H1 (cell line): ENCODE measurements around the gene LY6G6C. TPM values are rescaled to one million over a fixed set of nuclear protein-coding genes. Genes with fewer than 3 reads are reported as not detected.

Source experiments
- CTCF ChIA-PET: fragments of 300-600 bp; sonication (Branson Sonifier 250); formaldehyde crosslinking; loops from one replicate; lab custom pipeline; 2021; ENCODE audit not compliant: partially characterized antibody; lab: Charles Lee
- POLR2A ChIA-PET: fragments of 300-600 bp; sonication (Branson Sonifier 250); formaldehyde crosslinking; loops from one replicate; lab custom pipeline; 2021; ENCODE audit warnings: inconsistent platforms; ENCODE audit not compliant: partially characterized antibody; lab: Charles Lee
- DNase-seq, 2 experiments: peaks; one replicate each; pipeline versions ENCODE4 v3.0.0 to v3.0.0-alpha.2; 2010 to 2022; ENCODE audit warnings: low spot score in 2 of 2, low read depth in 1 of 2, mixed read lengths in 1 of 2
- FAIRE-seq: peaks from 2 replicates; lab custom pipeline; 2011; peaks lifted over from hg19 to GRCh38; lab: Jason Lieb, UNC
- H2AFZ ChIP-seq: 2 replicates; pipeline ENCODE4 v1.8.1; 2012; ENCODE audit warnings: low read length, inconsistent platforms
- H2AK5ac ChIP-seq: 2 replicates; pipeline ENCODE4 v1.6.1; 2013; ENCODE audit warnings: low read depth, low read length
- H2BK120ac ChIP-seq: replicated peaks from 2 replicates; pipeline ENCODE3; 2013; ENCODE audit warnings: low read depth, low read length, inconsistent platforms
- H2BK12ac ChIP-seq: 2 replicates; pipeline ENCODE4 v1.6.1; 2013; ENCODE audit warnings: low read depth, low read length
- H2BK15ac ChIP-seq: 2 replicates; pipeline ENCODE4 v1.6.1; 2013; ENCODE audit warnings: low read length
- H2BK20ac ChIP-seq: 2 replicates; pipeline ENCODE4 v1.6.1; 2013; ENCODE audit warnings: low read length
- H2BK5ac ChIP-seq: 2 replicates; pipeline ENCODE4 v1.6.1; 2013; ENCODE audit warnings: low read depth, low read length
- H3K14ac ChIP-seq: 2 replicates; pipeline ENCODE4 v1.6.1; 2013; ENCODE audit warnings: inconsistent platforms; ENCODE audit not compliant: insufficient read length
- H3K18ac ChIP-seq: 2 replicates; pipeline ENCODE4 v1.6.1; 2013; ENCODE audit warnings: low read length; ENCODE audit errors: extremely low read depth
- H3K23ac ChIP-seq: 2 replicates; pipeline ENCODE4 v1.6.1; 2013; ENCODE audit warnings: inconsistent platforms; ENCODE audit not compliant: insufficient read length
- H3K23me2 ChIP-seq: 2 replicates; pipeline ENCODE4 v1.6.1; 2013; ENCODE audit warnings: low read depth, low read length
- H3K27ac ChIP-seq: 2 replicates; pipeline ENCODE4 v1.6.1; 2011; ENCODE audit warnings: low read depth, low read length, inconsistent platforms
- H3K27me3 ChIP-seq, 4 experiments: replicated peaks in 1 of 4; 1 replicate in 1 of 4; 2 replicates in 3 of 4; pipeline versions ENCODE4 v1.6.1 to v1.8.1; 2011 to 2013; ENCODE audit warnings: low read length in 3 of 4, mild to moderate bottlenecking in 3 of 4, inconsistent platforms in 2 of 4, mixed read lengths in 2 of 4, moderate library complexity in 1 of 4; ENCODE audit not compliant: control insufficient read depth in 3 of 4, insufficient read depth in 3 of 4; ENCODE audit errors: extremely low read depth in 1 of 4
- H3K36me3 ChIP-seq, 4 experiments: 2 replicates each; pipeline versions ENCODE4 v1.6.1 to v1.8.1; 2011 to 2013; ENCODE audit warnings: mild to moderate bottlenecking in 4 of 4, low read length in 3 of 4, moderate library complexity in 2 of 4, control low read depth in 1 of 4, inconsistent platforms in 1 of 4; ENCODE audit not compliant: insufficient read depth in 4 of 4, control insufficient read depth in 2 of 4
- H3K4ac ChIP-seq: replicated peaks from 2 replicates; pipeline ENCODE3; 2013; ENCODE audit warnings: low read length, low read depth, mixed read lengths, inconsistent platforms; ENCODE audit not compliant: insufficient read length
- H3K4me1 ChIP-seq, 4 experiments: replicated peaks in 1 of 4; 1 replicate in 1 of 4; 2 replicates in 3 of 4; pipeline versions ENCODE4 v1.6.1 to v1.8.1; 2011 to 2013; ENCODE audit warnings: low read length in 3 of 4, inconsistent platforms in 2 of 4, mixed read lengths in 1 of 4; ENCODE audit not compliant: insufficient read depth in 4 of 4, control insufficient read depth in 3 of 4
- H3K4me2 ChIP-seq, 2 experiments: 2 replicates each; pipeline versions ENCODE4 v1.6.1 to v1.8.1; 2011 to 2013; ENCODE audit warnings: low read depth in 2 of 2, low read length in 2 of 2, control low read depth in 1 of 2, inconsistent platforms in 1 of 2, mild to moderate bottlenecking in 1 of 2; ENCODE audit not compliant: insufficient read depth in 1 of 2
- H3K4me3 ChIP-seq, 4 experiments: fragments of 200-600, 300-600 bp in 1 of 4; sonication (generic), shearing (Covaris generic), sonication (Bioruptor Twin) in 1 of 4; 2 replicates each; pipeline versions ENCODE4 v1.5.1 to v1.8.1; 2011 to 2016; ENCODE audit warnings: low read length in 4 of 4, low read depth in 3 of 4, control low read depth in 2 of 4, inconsistent platforms in 2 of 4, mild to moderate bottlenecking in 2 of 4, mixed read lengths in 1 of 4, moderate library complexity in 1 of 4; ENCODE audit not compliant: insufficient read depth in 2 of 4; ENCODE audit errors: extremely low read depth in 1 of 4
- H3K56ac ChIP-seq: replicated peaks from 2 replicates; pipeline ENCODE3; 2013; ENCODE audit warnings: low read depth, mild to moderate bottlenecking, mixed read lengths, low read length, inconsistent platforms; ENCODE audit not compliant: insufficient read length
- H3K79me1 ChIP-seq: 2 replicates; pipeline ENCODE4 v1.6.1; 2013; ENCODE audit warnings: low read depth, low read length, control low read depth
- H3K79me2 ChIP-seq, 2 experiments: 2 replicates each; pipeline versions ENCODE4 v1.6.1 to v1.8.1; 2012 to 2013; ENCODE audit warnings: low read length in 2 of 2, mild to moderate bottlenecking in 2 of 2, inconsistent platforms in 1 of 2; ENCODE audit not compliant: insufficient read depth in 2 of 2, control insufficient read depth in 1 of 2
- H3K9ac ChIP-seq, 4 experiments: replicated peaks in 1 of 4; 1 replicate in 1 of 4; 2 replicates in 3 of 4; pipeline versions ENCODE4 v1.6.1 to v1.8.1; 2011 to 2013; ENCODE audit warnings: low read depth in 3 of 4, low read length in 3 of 4, control low read depth in 2 of 4, mild to moderate bottlenecking in 2 of 4, moderate library complexity in 2 of 4, inconsistent platforms in 1 of 4; ENCODE audit errors: extremely low read depth in 1 of 4
- H3K9me3 ChIP-seq, 2 experiments: 2 replicates each; pipeline versions ENCODE4 v1.6.1 to v1.8.1; 2012 to 2013; ENCODE audit warnings: mild to moderate bottlenecking in 2 of 2, moderate library complexity in 2 of 2, control low read depth in 1 of 2, inconsistent platforms in 1 of 2, low read depth in 1 of 2, low read length in 1 of 2, mixed read lengths in 1 of 2; ENCODE audit not compliant: insufficient read depth in 2 of 2
- H4K20me1 ChIP-seq, 2 experiments: replicated peaks in 1 of 2; 2 replicates each; pipeline versions ENCODE3 to v1.8.1; 2011 to 2013; ENCODE audit warnings: inconsistent platforms in 2 of 2, low read length in 2 of 2, mild to moderate bottlenecking in 1 of 2; ENCODE audit not compliant: insufficient read depth in 2 of 2, control insufficient read depth in 1 of 2
- H4K5ac ChIP-seq: 2 replicates; pipeline ENCODE4 v1.6.1; 2013; ENCODE audit warnings: low read length, low read depth, mixed read lengths, inconsistent platforms; ENCODE audit not compliant: insufficient read length
- H4K8ac ChIP-seq: 2 replicates; pipeline ENCODE4 v1.8.0; 2013; ENCODE audit warnings: mild to moderate bottlenecking, moderate library complexity, low read length, inconsistent platforms; ENCODE audit not compliant: insufficient read depth; ENCODE audit errors: extremely low read depth
- H4K91ac ChIP-seq: replicated peaks from 2 replicates; pipeline ENCODE3; 2013; ENCODE audit warnings: low read length, mixed read lengths, inconsistent platforms; ENCODE audit not compliant: insufficient read length
- CBX5 ChIP-seq: fragments of 300-800, 300-1000 bp; sonication (generic); IDR thresholded peaks from 2 replicates; pipeline ENCODE4 v1.7.1; 2016; ENCODE audit warnings: antibody characterized with exemption, low read length, low read depth
- CREB1 ChIP-seq: IDR thresholded peaks from 2 replicates; pipeline ENCODE4 v1.6.1; 2012; ENCODE audit warnings: inconsistent platforms
- CTBP2 ChIP-seq: IDR thresholded peaks from 2 replicates; pipeline ENCODE4 v1.7.0; 2011; ENCODE audit warnings: borderline replicate concordance, mild to moderate bottlenecking, moderate library complexity, mixed read lengths, low read length; ENCODE audit not compliant: insufficient read depth, insufficient read length
- KDM5A ChIP-seq: fragments of 200-600 bp; IDR thresholded peaks from 2 replicates; pipeline ENCODE4 v1.7.1; 2012; ENCODE audit warnings: mild to moderate bottlenecking, low read length, inconsistent platforms, mixed read lengths
- MAX ChIP-seq: IDR thresholded peaks from 2 replicates; pipeline ENCODE4 v1.6.1; 2012; ENCODE audit warnings: inconsistent platforms
- NANOG ChIP-seq: IDR thresholded peaks from 2 replicates; pipeline ENCODE4 v1.6.1; 2011; ENCODE audit warnings: low read length, low read depth, mild to moderate bottlenecking, inconsistent platforms; ENCODE audit not compliant: insufficient read depth, poor library complexity, severe bottlenecking
- POU5F1 ChIP-seq: IDR thresholded peaks from 2 replicates; pipeline ENCODE4 v1.6.1; 2011; ENCODE audit warnings: low read depth, mild to moderate bottlenecking, low read length, moderate library complexity
- SIRT6 ChIP-seq: IDR thresholded peaks from one replicate; pipeline ENCODE4 v1.7.1; 2012; ENCODE audit warnings: low read length, inconsistent platforms
- SP2 ChIP-seq: IDR thresholded peaks from 2 replicates; pipeline ENCODE4 v1.6.1; 2012; ENCODE audit warnings: mild to moderate bottlenecking, low read length, inconsistent platforms
- ZNF274 ChIP-seq: IDR thresholded peaks from 2 replicates; pipeline ENCODE4 v1.7.0; 2012; ENCODE audit warnings: low read length, borderline replicate concordance; ENCODE audit errors: extremely low read depth
- WGBS, 2 experiments: shearing (Covaris generic) in 1 of 2; methylation state at CpG; one replicate each; pipeline versions ENCODE4 v1.1.6 to v1.1.7; 2013 to 2015; ENCODE audit warnings: low lambda C conversion rate in 2 of 2, mixed read lengths in 2 of 2, inconsistent platforms in 1 of 2, low coverage in 1 of 2, missing lambda C conversion rate in 1 of 2; ENCODE audit not compliant: insufficient replicate concordance in 2 of 2, insufficient coverage in 1 of 2, insufficient read length in 1 of 2; ENCODE audit errors: extremely low coverage in 1 of 2, missing lambda C conversion rate in 1 of 2; 5-methylcytosine and 5-hydroxymethylcytosine counted together
- polyA plus RNA-seq, 7 experiments: library from polyadenylated mRNA; depleted of rRNA in 3 of 7; stranded (reverse) in 5 of 7; unstranded in 2 of 7; fragments of >200 nt in 5 of 7; fragments of 200-250 nt in 2 of 7; gene quantifications; 1 replicate in 5 of 7; 2 replicates in 1 of 7; 4 replicates in 1 of 7; pipeline versions ENCODE4 v1.2.1 to v1.2.3, GENCODE V29; 2011 to 2013; ENCODE audit warnings: missing spikeins in 2 of 7, mixed read lengths in 2 of 7
- total RNA-seq: library from RNA; stranded (reverse); fragmentation: NEBNext Ultra II Directional; extraction: Animal tissue kit (Norgen Biotek cat#: 25700); gene quantifications from 2 replicates; pipeline ENCODE4 v1.2.1, GENCODE V29; 2021
- TF ChIP-seq, protein P1 (sequence below): IDR thresholded peaks from 2 replicates; pipeline ENCODE4 v1.6.1; 2012; ENCODE audit warnings: inconsistent platforms

LY6G6C gene
- total and polyA plus RNA-seq, 2 of the 8 experiments (the other 6 are each of a cell fraction or from before 2014, with no cell fraction given): 0.23 TPM; not detected in 1

- Histone ChIP-seq H4K8ac (no peak overlapping the region), H3K4me2 (no peak overlapping the region), H2BK15ac (no peak overlapping the region), H3K18ac (no peak overlapping the region), H3K9me3 (no peaks in the 10 kb centered on the region), H3K9ac (no peak overlapping the region), H3K27me3 (no peaks in the 10 kb centered on the region), H3K4ac (no peak overlapping the region), H3K23me2 (no peaks in the 10 kb centered on the region), H4K91ac (no peak overlapping the region), H3K27ac (no peak overlapping the region), H2BK12ac (no peak overlapping the region), H3K4me3 (no peak overlapping the region), H2AFZ (no peak overlapping the region), H3K79me1 (no peaks in the 10 kb centered on the region), H3K56ac (no peak overlapping the region), H2BK5ac (no peak overlapping the region), H3K4me1 (peaks cover 0 to 1% (median 0%) of the 10 kb centered on the region in 4 experiments; a peak in 2 of 7 replicates), H3K23ac (no peak overlapping the region), H4K20me1 (no peaks in the 10 kb centered on the region), H3K14ac (no peak overlapping the region), H3K36me3 (peaks cover 8 to 28% (median 18%) of the 10 kb centered on the region in 4 experiments; a peak in 5 of 8 replicates), H2BK120ac (no peak overlapping the region), H2BK20ac (no peak overlapping the region), H4K5ac (no peak overlapping the region), H2AK5ac (no peak overlapping the region), H3K79me2 (no peaks in the 10 kb centered on the region)
- DNase-seq (no peak), FAIRE-seq (no peak)
- ChIA-PET CTCF (interaction anchor here (0.9 to 5.8 kb wide), 19 partner anchors 8 to 105 kb away, joined by 3 to 26 read pairs (median 6); partner anchors contain the start of genes BAG6, CSNK2B, DDAH2 and GPANK1), POLR2A (interaction anchor here (0.7 to 6.6 kb wide), 11 partner anchors 11 to 59 kb away, joined by 3 to 33 read pairs (median 4); partner anchors contain the start of genes ABHD16A, BAG6, GPANK1 and LY6G6D)
- 90% methylated on average over 6 of the region's 6 CpGs; no CpG with 5 or more reads in 1 of the 2 experiments for WGBS, 2 experiments
- TF ChIP-seq ZNF274: no peak
- no peak for TF ChIP-seq CBX5
- TF ChIP-seq NANOG: no peak
- TF ChIP-seq SIRT6: no peak
- TF ChIP-seq, protein P1, sequence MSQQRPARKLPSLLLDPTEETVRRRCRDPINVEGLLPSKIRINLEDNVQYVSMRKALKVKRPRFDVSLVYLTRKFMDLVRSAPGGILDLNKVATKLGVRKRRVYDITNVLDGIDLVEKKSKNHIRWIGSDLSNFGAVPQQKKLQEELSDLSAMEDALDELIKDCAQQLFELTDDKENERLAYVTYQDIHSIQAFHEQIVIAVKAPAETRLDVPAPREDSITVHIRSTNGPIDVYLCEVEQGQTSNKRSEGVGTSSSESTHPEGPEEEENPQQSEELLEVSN: no peak
- TF ChIP-seq KDM5A: no peak
- no peak for TF ChIP-seq MAX
- no peak for TF ChIP-seq CREB1
- TF ChIP-seq CTBP2: no peak
- no peak for TF ChIP-seq POU5F1
- TF ChIP-seq SP2: no peak
Measured at GRCh38 chr6:31691078-31691463, 30.5 kb downstream of the LY6G6C start.
